ENCODE results near the gene KDM6B. TPM values are rescaled to one million over a fixed set of nuclear protein-coding genes. Genes with fewer than 3 reads are reported as not detected.

The KDM6B gene
- total and polyA plus RNA-seq, 9 of the 15 experiments (the other 6 are each of a cell fraction or from before 2014, with no cell fraction given) = 0.01 to 22.9 (median 2.2) TPM

- TF ChIP-seq FOXA3 (CRISPR knock-in tag; conservative IDR thresholded peaks at IDR 0.05 in 1 of 2, IDR thresholded peaks at IDR 0.05 in 1 of 2) (no peak), XRCC5 (IDR thresholded peaks at IDR 0.05; ENCODE audit: low read depth, low read length) (peak; percentile 97; the same call in 1 of the 2 replicates), RBM17 (IDR thresholded peaks at IDR 0.05; ENCODE audit: borderline replicate concordance, low read depth, low read length) (no peak), CLOCK (CRISPR knock-in tag; IDR thresholded peaks at IDR 0.05; ENCODE audit: borderline replicate concordance) (no peak), REST (IDR thresholded peaks at IDR 0.05; ENCODE audit: borderline replicate concordance) (peak; percentile 17; the same call in 1 of the 2 replicates), REST (CRISPR knock-in tag; IDR thresholded peaks at IDR 0.05; ENCODE audit: low read depth) (no peak), DMBX1 (CRISPR knock-in tag; IDR thresholded peaks at IDR 0.05; ENCODE audit: borderline replicate concordance) (no peak), ZKSCAN1 (IDR thresholded peaks at IDR 0.05; ENCODE audit: low read depth, low read length) (0 out of 2 replicates have a peak, but pooled peaks have one; percentile 15), TBP (optimal IDR thresholded peaks at IDR 0.05; ENCODE audit: low read depth, low read length) (no peak), NR1H2 (CRISPR knock-in tag; IDR thresholded peaks at IDR 0.05) (no peak), PBX2 (CRISPR knock-in tag; IDR thresholded peaks at IDR 0.05; ENCODE audit: low read depth) (no peak), PBX2 (tag; conservative IDR thresholded peaks at IDR 0.05; ENCODE audit: low read depth) (no peak; the same call in 1 of the 2 replicates), ZKSCAN3 (CRISPR knock-in tag; IDR thresholded peaks at IDR 0.05) (no peak)
These were observed 2.8 kb downstream of the KDM6B start (continued) for GRCh38 chr17:7836596-7837407.

Data from K562 (cell line).